GM10266 (cell line): Measurements from ENCODE around the gene GUK1.

Experiments
- DNase-seq: peaks from one replicate; pipeline ENCODE4 v3.0.0; 2012; ENCODE audit errors: extremely low spot score
- CTCF ChIP-seq: IDR thresholded peaks from 2 replicates; pipeline ENCODE4 v1.5.1; 2012; ENCODE audit warnings: mild to moderate bottlenecking, low read depth; ENCODE audit not compliant: control insufficient read depth, insufficient read depth; ENCODE audit errors: missing control alignments

Gene GUK1

GRCh38 chr1:228139931-228140723, at the start of gene GUK1:
Gene GUK1 (plus strand): TSS chr1:228140279. CDS start chr1:228140303, 24 bp downstream.
- peak; percentile 99 for DNase-seq
- TF ChIP-seq CTCF, result peak; percentile 37

- no peak for TF ChIP-seq CTCF
- DNase-seq, result no peak
These were observed 49.4 kb upstream of the GUK1 start for GRCh38 chr1:228090613-228091081.

- no peak for TF ChIP-seq CTCF
- DNase-seq, result no peak
These were observed 49.0 kb upstream of the GUK1 start for GRCh38 chr1:228091084-228091483.

GRCh38 chr1:228092342-228093049, 47.6 kb upstream of the GUK1 start:
- TF ChIP-seq CTCF, result no peak
- no peak for DNase-seq

- no peak for TF ChIP-seq CTCF
- no peak for DNase-seq
These were observed 46.8 kb upstream of the GUK1 start for GRCh38 chr1:228093050-228093906.

- DNase-seq, result no peak
- no peak for TF ChIP-seq CTCF
These were observed 45.6 kb upstream of the GUK1 start for GRCh38 chr1:228094432-228095016.
